ENCODE data around the gene RBM20.

The RBM20 gene

DNA sequence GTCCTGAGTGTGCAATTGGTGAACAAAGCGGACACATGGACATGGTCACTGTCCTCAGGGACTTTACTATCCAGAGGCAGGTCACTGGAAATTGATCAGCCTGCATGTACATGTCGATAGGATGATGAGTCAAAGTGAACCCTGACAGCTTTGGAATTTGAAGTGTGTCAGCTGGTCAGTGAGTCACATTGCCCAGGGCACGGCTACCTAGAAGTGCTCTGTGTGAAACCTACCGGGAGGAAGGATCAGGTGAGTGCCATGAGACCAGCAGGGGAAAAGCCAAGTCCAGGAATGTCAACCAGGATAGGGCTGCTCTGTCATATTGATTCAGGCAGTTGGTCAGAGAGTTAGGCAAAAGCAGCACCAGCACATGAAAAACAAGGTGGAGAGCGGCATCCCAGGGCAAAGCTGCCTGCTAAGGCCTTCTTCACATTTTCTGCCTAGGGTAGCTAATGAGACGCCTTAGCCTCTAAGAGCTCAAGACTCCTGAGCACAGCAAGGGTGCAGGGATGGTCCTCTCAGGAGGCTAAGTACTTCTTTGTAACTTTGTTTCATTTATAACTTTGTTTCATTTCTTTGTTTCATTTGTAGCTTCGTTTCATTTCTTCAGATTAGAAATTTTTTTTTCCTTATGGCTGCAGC lies 208.2 kb downstream of the RBM20 start:
- no peak for DNase-seq (ENCODE audit: extremely low read depth, low read depth)
- H3K4me3 ChIP-seq (replicated peaks; ENCODE audit: low read depth, low read length), result no peak overlapping the region
- TF ChIP-seq, protein P1, sequence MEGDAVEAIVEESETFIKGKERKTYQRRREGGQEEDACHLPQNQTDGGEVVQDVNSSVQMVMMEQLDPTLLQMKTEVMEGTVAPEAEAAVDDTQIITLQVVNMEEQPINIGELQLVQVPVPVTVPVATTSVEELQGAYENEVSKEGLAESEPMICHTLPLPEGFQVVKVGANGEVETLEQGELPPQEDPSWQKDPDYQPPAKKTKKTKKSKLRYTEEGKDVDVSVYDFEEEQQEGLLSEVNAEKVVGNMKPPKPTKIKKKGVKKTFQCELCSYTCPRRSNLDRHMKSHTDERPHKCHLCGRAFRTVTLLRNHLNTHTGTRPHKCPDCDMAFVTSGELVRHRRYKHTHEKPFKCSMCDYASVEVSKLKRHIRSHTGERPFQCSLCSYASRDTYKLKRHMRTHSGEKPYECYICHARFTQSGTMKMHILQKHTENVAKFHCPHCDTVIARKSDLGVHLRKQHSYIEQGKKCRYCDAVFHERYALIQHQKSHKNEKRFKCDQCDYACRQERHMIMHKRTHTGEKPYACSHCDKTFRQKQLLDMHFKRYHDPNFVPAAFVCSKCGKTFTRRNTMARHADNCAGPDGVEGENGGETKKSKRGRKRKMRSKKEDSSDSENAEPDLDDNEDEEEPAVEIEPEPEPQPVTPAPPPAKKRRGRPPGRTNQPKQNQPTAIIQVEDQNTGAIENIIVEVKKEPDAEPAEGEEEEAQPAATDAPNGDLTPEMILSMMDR (IDR thresholded peaks at IDR 0.05; ENCODE audit: low read depth, low read length, missing control alignments), result no peak

DNA sequence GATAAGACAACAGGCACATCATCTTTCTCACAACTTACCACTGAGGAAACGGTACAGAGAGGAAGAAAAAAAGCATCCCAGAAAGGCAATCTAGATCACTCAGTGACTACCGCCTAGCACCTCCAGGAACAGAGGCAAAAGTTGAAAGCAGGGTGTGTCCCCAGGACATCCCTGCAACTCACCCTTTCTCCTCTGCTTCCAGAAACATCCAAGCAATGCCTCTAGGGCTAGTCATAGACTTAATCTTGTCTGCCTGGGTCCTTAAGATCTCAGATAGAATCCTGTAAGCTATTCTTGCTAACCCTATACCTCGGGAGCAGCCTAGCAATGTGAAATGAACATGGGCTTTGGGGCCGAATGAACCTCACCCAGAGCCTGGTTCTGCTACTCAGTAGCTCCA lies 208.8 kb downstream of the RBM20 start:
- TF ChIP-seq, protein P1 (IDR thresholded peaks at IDR 0.05; ENCODE audit: low read depth, low read length, missing control alignments), result no peak
- no peak for DNase-seq (ENCODE audit: extremely low read depth, low read depth)
- H3K4me3 ChIP-seq (replicated peaks; ENCODE audit: low read depth, low read length), result no peak overlapping the region

GRCh38 chr10:110853921-110854605 lies 209.9 kb downstream of the RBM20 start:
- no peak overlapping the region for H3K4me3 ChIP-seq (replicated peaks; ENCODE audit: low read depth, low read length)
- DNase-seq (ENCODE audit: extremely low read depth, low read depth), result no peak
- TF ChIP-seq, protein P1 (IDR thresholded peaks at IDR 0.05; ENCODE audit: low read depth, low read length, missing control alignments), result no peak

DNA sequence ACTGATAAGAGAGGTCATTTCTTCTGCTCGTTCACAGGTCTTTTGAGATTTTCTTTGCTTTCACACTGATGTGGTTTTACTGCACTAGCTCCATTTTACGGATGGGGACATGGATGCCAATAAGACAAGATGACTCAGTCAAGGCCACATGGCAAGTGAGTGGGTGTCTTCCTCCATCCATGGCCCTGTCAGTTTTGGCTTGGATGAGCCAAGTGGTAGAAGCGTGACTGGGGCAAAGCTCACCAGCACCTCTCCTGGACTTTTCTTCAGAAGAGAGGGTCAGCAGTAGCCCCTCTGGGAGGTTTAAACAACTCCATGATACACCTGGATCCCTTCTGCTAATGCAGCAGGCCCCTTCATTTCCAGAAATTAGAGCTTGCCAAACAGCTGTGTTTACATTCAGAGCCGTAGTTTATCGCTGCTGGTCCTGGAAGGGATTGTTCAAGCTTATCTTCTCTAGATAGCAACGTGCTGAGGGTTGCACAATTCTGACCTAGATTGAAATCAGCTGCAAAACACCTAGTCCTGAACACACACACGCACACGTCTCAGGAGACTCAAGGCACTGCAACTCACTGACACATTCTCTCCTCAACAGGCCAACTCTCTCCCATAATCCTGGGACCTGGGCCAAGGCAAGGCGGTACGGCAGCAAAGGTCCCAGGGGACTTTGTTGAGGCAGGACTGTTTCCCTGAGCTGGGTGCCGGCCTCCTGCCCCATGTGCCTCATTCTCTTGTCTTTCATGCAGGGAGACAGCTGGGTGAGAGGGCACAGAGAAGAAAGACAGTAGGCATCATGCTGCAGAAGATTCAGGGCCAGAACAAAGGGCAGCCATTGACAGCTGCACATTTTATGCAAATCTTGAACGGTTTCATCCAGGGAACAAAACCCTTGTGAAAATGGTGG lies 213.4 kb downstream of the RBM20 start:
- H3K4me3 ChIP-seq (replicated peaks; ENCODE audit: low read depth, low read length), result no peak overlapping the region
- DNase-seq (ENCODE audit: extremely low read depth, low read depth), result no peak
- TF ChIP-seq, protein P1 (IDR thresholded peaks at IDR 0.05; ENCODE audit: low read depth, low read length, missing control alignments), result no peak

DNA sequence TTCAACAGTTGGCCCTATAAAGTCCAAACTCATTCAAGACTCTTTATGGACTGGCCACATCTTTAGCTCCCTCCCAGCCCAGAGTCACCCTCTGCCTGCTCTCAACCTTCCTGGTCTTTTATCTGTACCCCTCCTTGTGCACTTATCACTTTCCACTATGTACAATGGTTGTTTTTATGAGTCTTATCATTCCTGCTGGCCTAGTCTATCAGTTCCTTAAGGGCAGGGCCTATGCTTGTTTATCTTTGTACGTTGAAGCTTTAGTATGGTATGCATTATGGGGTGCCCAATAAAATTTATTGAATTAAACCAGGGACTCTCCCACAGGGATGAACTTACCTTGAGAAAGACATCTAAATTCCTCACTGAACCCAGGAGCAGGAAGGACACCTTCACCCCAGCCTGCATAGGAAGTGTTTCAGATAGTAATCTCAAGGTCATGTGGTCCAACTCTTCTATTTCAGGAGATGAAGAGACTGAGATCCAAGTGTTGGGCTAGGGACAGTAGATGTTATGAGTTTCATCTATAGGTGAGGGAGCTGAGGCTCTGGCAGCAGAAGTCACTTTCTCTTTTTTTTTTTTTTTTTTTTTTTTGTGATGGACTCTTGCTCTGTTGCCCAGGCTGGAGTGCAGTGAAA lies 214.3 kb downstream of the RBM20 start:
- DNase-seq (ENCODE audit: extremely low read depth, low read depth), result no peak
- H3K4me3 ChIP-seq (replicated peaks; ENCODE audit: low read depth, low read length), result no peak overlapping the region
- TF ChIP-seq, protein P1 (IDR thresholded peaks at IDR 0.05; ENCODE audit: low read depth, low read length, missing control alignments), result no peak

- no peak overlapping the region for H3K4me3 ChIP-seq (replicated peaks; ENCODE audit: low read depth, low read length)
- DNase-seq (ENCODE audit: extremely low read depth, low read depth), result no peak
- TF ChIP-seq, protein P1 (IDR thresholded peaks at IDR 0.05; ENCODE audit: low read depth, low read length, missing control alignments), result no peak
Observed at GRCh38 chr10:110859206-110859972, 215.3 kb downstream of the RBM20 start.
